GM21717 (cell line): ENCODE results near the gene POLR2C.
A peak's percentile ranks its signal among the peaks of the same experiment; 100 is the strongest.

Experiments
- ATAC-seq: cut with Tn5 transposase; IDR thresholded peaks from one replicate; pipeline ENCODE4 v1.9.1; 2021; ENCODE audit warnings: mild to moderate bottlenecking, moderate library complexity; ENCODE audit not compliant: unreplicated experiment

Gene POLR2C

DNA sequence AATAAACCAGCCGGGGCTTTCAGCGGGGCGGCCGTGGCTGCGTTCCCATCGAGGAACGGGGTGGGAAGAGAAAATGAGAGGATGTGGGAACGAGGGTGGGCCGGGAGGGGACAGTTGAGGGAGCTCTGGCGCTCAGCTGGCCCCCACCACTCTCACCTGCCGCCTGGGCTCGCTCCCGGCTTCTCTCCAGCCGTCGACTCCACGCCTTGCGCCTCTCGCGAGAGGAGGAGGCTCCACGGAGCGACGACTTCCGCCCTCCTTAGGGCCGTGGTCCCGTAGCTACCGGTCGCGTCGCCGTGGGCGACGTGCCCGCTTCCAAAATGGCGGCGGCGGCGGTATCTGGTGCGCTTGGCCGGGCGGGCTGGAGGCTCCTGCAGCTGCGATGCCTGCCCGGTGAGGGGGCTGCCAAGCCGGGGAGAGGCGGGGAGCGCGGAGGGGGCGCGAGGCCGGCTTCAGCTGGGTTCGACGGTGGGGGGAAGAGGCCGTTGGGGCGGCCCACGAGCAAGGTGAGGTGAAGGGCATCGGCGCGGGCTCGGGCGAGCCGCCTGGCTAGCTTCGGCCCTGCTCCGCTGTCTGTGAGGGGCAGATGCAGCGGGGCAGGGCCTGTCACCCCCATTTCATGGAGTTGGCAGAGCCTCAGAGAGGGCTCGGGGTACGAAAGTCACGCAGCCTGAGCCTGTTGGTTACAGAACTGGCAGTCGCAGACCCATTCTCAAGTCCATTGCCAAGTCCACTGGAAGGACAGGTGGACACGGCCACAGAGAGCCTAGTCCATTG, 15.1 kb upstream of the POLR2C start, which contains the start of the genes CIAPIN1 and COQ9:
CIAPIN1 (minus strand) TSS at position 200 of the 777 bp plus-strand sequence. CDS start 6,457 bp downstream, outside the sequence.
COQ9 (plus strand) TSS at position 294 of the 777 bp plus-strand sequence; CDS start at position 321, 27 bp downstream.
- peak; percentile 98 for ATAC-seq

DNA sequence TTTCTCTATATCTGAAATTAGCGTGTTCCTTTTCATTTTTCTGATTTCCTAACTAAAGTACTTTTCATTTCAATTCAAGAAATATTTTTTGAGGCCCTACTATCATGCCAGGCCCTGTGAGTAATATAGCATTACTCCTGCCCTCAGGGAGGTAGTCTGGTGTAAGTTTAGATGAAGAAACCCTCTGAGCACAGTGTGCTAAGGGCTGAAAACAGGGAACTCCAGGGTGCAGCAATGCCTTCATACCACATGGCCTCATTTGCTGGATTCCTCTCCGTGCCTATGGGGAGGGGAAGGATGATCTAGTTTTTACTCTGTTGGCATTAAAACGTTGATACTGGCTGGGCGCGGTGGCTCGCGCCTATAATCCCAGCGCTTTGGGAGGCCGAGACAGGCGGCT, 10.5 kb upstream of the POLR2C start:
- no peak for ATAC-seq

DNA sequence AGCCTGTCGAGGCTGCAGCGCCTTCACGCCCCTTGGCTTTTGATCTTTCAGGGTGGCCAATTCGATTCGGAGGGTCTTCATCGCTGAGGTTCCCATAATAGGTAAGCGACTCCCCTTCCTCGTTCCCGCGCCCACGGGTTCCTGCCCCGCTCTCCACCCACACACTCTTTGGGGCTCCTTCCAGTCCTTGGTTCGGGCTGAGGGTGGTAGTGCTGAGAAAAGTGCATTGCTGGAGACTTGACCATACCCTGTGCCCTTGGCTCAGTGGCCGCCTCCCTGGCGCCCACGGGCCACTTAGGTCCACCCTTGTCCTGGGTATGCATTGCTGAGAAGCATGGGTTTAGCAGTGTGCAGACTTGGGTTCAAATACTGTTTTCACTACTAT, 491 bp downstream of the POLR2C start:
- peak; percentile 26 for ATAC-seq

DNA sequence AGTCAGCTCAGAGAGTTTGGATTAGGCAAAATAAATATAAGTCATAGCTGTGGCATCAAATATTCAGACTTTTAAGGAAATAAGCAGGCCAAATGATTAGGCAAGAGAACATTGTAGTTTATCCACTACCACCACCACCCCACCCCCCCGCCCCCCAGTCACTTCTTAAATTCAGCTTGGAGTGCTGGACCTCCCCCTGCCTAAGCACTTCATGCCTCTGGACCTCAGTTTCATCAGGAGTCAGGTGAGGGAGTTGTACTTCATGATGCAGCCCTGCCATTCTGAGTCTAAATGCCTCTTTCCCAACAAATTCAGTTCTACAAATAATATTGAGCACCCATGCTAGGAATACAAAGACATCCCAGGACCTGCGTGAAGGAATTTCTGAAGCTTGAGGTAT, 2.0 kb downstream of the POLR2C start:
- no peak for ATAC-seq

DNA sequence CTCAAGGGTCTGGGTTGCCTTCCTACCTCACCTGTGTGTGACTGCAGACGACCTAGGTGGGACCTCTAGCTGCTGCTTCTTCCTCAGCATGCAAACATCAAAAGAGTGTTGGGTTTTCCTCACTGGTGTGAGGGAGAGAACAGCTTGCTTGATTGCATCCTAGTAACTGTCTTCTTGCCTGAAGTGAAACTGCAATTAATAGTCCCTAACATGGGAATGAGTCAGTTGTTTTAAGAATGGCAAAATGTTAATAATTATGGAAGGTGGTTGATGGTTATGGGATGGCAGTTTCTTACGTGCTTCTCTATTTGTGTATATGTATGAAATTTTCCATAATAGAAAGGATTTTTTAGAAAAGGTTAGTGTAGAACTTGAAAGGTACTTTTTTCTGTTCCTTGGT, 5.9 kb downstream of the POLR2C start:
- ATAC-seq, result no peak

DNA sequence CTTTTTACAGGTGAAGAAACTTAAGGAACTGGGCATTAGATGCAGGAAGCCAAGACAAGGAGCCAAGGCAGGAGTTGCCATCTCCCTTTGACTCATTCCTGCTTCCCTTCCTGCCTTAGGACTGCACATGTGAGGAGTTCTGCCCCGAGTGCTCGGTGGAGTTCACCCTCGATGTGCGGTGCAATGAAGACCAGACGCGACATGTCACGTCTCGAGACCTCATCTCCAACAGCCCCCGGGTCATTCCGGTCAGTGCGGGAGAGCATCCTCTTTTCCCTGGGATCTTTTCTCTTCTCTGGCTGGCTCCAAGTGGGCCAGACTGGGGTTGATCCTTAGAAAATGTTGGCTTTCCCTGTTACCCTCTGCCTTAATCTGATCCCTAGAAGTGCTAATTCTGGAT, 6.6 kb downstream of the POLR2C start:
- ATAC-seq, result no peak

DNA sequence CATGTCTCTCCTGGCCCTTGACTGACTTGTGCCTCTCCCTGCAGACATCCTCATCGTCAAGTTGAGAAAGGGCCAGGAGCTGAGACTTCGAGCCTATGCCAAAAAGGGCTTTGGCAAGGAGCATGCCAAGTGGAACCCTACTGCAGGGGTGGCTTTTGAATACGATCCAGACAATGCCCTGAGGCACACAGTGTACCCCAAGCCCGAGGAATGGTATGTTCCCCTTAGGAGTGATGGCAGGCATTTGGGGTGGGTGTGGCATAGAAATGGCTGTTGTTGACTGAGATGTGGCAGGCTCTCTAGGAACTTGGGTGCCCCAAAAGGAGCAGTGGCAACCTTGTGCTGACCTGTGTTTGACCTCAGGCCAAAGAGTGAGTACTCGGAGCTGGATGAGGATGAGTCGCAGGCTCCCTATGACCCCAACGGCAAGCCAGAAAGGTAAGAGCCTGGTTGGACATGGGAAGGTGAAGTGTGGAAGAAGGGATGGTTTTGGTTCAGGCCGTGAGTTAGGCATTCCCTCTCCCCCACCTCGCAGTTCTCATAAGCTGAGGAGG, 7.5 kb downstream of the POLR2C start:
- no peak for ATAC-seq

DNA sequence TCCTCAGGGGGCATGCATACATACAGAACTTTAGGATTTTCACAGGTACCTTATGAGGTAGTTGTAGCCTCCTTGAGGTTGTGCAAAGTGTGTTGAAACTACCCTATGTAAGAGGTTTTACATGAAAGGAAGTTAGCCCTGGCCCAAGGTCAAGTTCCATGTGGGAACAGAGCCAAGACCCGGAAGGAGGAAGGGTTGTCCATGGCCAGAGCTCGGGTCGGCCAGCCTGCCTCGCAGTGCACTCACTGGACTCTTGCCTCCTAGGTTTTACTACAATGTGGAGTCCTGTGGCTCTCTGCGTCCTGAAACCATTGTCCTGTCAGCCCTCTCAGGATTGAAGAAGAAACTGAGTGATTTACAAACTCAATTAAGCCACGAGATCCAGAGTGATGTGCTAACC, 8.2 kb downstream of the POLR2C start:
- no peak for ATAC-seq

DNA sequence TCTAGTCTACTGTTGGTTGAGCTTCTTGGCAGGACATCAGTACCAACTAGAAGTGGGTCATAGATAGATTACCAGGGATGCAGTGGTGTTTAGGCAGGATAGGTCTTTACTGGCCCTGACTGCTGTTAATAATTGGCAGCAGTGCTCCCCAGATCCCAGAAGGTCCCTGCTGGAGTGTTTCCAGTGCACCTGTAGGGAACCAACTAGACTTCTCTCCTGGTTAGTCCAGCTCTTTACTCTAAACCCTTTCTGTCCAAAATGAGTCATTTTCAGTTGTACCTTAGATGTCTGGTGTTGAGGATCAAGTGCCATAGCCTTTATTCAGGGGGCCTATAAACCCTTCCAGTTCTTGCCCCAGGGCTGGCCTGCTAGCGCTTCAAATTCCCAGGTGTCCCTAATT, 8.7 kb downstream of the POLR2C start:
- no peak for ATAC-seq

DNA sequence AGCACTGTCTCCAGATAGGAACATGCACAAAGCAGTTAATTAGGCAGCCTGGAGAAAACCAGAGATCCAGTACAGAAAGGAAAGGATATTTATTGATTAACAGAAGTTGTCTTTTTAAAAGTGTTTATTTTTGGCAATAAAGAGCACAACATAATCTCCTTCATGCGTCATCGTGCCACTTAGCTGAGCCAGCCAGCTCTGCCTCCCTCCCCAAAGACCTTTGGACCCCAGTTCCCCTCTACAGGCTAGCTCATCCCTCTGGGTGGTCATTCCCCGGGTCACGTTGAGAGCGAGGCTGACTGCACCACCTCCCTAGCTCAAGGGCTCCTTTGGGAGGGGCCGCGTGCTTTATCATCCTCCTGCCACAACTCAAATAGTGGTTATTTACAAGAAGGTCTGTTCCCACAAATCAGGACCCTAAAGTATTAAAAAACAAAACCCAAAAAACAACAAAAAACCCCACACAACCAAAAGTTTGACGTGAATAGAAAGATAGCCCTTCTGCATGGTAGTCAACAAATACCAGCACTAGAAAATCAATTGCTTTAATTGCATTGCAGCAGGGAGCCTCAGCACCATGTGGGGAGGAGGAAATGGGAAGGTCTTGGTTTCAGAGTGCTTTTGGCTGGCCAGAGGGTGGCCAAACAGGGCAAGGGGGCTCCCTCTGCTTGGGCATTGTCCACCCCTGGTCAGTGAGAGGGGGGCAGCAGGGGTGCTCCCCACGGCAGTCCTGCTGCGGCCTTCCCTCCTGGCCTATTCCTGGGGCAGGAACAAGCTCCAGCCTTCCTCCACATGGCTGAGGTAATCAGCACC, 9.6 kb downstream of the POLR2C start:
- ATAC-seq, result no peak

DNA sequence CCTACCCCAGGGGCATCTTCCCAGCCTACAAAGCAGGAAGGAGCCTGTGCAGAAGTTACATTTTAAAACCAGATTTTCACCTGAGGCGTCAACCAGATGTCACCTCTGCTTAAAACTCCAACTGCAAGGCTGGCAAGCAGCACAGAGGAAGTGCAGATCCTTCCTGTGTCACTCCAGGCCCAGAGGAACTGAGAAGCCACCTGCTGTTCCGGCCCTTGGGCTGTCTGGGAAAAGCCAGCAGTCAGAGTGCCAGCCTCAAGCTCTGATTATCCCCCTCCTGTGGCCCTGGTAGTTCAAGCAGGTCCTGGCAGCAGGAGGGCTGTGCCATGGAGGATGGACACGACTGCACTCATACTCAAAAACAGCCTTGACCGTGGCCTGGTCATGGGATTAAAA, 10.2 kb downstream of the POLR2C start:
- ATAC-seq, result no peak

DNA sequence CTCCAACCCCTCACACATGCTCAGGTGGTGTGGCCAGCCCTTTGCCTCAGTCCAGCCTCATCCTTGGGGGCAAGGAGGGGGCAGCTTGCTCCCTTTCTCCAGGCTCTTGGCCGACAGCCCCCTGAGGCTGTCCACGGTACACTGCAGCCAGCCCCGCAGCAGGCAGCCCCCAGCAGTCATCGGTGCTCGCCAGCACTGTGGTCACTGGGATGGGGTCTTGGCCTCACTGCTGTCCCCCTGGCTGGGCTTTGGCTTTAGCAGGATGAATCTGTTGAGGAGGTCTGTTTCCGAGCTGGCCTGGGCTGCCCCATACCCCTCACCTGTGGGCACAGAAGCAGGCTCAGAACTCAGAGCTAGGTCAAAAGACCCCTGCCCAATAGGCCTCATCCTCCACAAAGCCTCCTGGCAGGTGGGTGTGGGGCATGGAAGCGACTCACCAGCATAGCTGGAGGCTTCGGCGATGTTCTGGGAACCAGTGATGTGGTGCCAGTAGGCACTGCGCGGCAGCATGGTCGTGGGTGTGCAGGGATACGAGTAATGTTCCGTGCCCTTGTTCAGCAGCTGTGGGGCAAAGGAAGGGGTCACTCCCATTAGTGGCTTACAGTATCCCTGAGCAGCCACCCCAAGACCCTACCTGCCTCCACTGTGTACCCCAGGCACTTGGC, 10.8 kb downstream of the POLR2C start:
- ATAC-seq, result no peak

DNA sequence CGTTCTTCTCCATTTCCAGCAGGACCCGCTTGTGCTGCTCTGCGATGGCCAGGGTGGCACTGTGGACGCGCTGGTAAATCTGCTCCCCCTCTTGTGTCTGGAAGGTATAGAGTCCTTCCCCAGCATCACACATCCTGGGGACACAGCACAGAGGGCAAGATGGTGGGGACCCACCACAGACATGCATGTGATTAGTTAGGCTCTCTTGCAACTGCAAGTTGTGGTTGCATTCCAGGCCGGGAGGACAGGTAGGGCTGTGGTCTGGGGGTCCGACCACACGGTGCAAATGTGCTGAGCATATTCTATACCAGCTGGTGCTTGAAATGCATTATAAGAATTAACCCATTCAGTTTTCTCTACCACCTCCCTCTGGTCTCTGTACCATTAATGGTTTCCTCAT, 11.4 kb downstream of the POLR2C start:
- no peak for ATAC-seq

DNA sequence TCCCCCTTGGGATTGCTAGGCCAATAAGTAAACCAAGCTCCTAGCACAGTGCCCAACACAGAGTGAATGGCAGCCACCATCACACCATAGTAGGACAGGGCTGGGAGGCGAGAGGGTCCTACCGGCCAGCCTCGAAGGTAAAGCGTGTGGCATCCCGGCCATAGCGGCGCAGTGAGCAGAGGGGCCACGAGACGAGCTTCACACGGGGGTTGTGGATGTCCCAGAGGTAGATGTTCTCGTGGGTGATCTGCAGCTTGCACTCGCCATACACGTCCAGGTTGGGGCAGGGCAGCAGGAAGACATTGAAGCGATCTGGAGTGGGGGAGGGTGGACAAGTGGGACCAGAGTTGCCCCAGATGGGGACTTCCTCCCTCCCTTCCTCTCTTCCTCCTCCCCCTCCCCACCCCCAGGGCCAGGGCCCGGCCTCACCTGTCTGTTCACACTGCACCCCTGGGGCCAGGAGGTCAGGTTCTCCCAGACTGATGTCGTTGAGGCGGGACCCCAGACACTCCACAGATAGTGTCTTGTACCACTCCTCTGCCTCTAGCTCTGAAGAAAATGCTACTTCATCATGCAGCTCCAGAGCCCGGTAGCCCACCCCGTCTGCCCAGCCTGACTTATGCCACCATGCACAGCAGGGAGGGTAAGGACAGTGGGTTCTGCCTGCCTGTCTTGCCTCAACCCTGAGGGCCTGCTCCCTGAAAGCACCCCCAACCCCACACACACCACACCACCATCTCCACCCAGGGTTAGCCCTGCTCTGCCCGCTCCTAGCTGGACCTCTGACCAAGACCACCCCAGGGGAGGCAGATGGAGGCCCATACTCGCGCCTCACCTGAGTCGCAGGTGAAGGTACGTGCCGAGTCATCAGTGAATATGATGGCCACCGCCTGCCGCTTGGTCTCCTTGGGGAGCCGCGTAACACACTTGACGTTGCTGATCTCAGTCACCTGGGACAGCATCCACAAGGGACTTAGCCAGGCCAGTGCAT, 12.5 kb downstream of the POLR2C start:
- ATAC-seq, result no peak

DNA sequence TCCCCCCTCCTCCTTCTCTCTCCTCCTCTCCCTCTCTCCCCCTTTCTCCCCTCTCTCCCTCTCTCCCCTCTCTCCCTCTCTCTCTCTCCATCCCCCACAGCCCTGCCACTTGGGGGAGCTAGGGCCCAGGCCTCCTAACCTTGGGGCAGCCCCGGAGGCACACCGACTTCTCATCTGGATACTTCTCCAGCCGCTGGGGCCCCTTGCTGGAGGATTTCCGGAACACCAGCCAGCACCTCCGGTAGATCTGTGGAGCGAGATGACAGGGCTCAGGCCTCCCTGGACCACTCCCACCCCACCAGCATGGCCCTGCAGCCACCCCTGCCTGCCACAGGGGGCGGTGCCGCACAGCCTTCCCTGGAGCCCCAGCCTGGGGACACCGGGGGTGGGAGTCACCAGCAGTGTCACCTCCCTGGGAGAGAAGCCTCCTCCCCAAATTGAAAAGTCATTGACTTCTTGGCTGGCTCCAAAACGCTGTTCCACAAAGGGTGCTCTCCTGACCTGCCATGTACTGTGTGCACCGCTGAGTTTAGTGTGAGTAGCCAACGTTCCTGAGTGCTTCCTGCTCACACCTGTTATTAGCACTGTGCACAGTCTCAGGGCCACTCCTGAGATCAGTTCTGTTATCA, 13.3 kb downstream of the POLR2C start:
- peak; percentile 78 for ATAC-seq

DNA sequence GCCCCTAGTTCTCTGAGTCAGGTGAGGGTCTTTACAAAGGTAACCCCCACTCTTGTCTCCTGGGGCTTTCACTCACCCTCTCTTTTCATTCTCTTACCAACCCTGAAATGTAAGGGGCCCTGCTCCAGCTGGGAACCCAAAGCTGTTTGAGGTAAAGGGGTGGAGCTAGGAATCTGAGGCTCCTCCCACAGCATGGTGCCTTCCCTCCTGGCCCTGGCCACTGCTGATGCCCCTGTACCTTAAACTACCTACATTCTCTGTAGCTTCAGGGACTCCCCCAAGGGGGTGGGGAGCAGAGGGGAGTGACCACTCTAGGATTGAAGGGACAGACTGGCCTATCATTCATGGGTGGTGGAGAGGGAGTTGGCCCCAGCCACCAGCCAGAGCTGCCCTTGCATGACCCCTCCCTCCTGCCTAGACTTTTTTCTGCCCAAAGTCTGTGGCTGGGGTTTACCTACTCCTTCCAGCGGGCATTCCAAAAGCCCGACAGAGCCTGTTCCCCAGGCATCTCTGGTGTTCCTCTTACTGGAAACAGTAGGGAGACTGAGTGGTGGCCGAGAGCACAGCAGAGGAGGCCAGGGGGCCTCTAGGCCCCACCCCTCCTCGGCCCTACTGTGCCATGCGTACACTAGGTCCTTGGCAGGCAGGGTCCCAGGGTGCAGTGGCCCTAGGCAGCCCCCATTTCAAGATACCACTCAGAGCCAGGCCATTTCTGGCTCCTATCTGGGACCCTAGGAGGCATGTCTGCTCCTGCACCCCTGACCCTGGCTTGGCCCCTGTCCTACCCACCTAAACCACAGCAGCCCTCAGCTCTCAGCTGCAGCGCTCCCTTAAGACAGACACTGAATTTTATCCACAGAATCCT, 14.3 kb downstream of the POLR2C start:
- no peak for ATAC-seq

DNA sequence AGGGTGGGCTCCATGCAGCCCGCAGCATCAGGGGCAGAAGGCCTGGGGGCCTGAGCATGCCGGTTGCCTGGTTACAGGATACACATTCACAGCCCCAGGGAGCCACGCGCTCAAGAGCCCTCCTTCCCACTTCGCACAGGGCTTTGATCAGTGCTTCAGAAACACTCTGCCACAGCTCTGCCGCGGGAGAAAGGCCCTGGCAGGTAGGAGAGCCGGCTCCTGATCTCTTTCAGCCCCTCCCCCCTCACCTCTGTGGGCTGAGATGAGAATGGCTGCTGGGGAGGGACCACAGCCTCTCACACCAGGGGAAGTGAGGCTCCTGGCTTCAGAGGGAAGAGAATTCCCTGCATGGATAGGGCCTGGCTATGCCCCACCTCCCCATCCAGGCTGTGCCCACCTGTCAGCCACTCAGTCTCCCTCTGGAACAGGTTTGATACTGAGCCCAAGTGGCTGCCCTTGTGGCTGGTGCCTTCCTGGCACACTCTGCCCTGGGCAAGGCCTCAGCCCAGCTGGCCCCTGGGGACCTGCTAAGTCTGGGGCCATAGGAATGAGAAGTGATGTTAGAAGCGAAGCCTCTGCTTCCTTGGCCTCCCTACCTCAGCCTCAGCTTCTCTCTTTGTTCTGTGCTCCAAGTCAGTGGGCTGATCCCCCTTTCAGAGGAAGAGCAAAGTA, 15.2 kb downstream of the POLR2C start:
- no peak for ATAC-seq
